ENCODE results near the gene PSG7.
"Not testable (repeated sequence)": the region's sequence is repeated elsewhere in the genome, so short reads cannot be mapped to it uniquely, and the experiment has no call there.

PSG7 gene

GRCh38 chr19:42942187-42942789 is 5.3 kb upstream of the PSG7 start:
- no peak overlapping the region for H3K4me2 ChIP-seq (ENCODE audit: low read length, poor library complexity, severe bottlenecking)
- H3K18ac ChIP-seq (ENCODE audit: low read depth in 1 of 2, low read length in 2 of 2), result no peak overlapping the region
- H4K91ac ChIP-seq (ENCODE audit: low read length), result no peak overlapping the region
- H3K36me3 ChIP-seq (ENCODE audit: control insufficient read depth in 1 of 2, insufficient read depth in 2 of 2, low read depth in 1 of 2, low read length in 2 of 2), result no peaks in the 10 kb centered on the region
- no peak overlapping the region for H3K4ac ChIP-seq (ENCODE audit: low read depth in 1 of 2, low read length in 2 of 2)
- H3K27ac ChIP-seq (ENCODE audit: low read length, poor library complexity, severe bottlenecking), result no peak overlapping the region
- H3K79me1 ChIP-seq (replicated peaks; ENCODE audit: low read length, poor library complexity, severe bottlenecking), result no peaks in the 10 kb centered on the region
- no peak overlapping the region for H2BK12ac ChIP-seq (ENCODE audit: low read length in 2 of 2)
- H4K8ac ChIP-seq (ENCODE audit: low read length), result no peak overlapping the region
- no peak overlapping the region for H3K9ac ChIP-seq (ENCODE audit: low read length)
- H3K23ac ChIP-seq (ENCODE audit: low read length in 2 of 2), result no peak overlapping the region
- H2BK5ac ChIP-seq (ENCODE audit: low read depth, low read length, poor library complexity, severe bottlenecking), result no peak overlapping the region
- H2BK120ac ChIP-seq (ENCODE audit: low read depth, low read length), result no peak overlapping the region
- H3K14ac ChIP-seq (ENCODE audit: low read length in 2 of 2), result no peak overlapping the region
- no peak overlapping the region for H2AFZ ChIP-seq (ENCODE audit: low read depth, low read length)
- H2BK15ac ChIP-seq (ENCODE audit: low read depth, poor library complexity, severe bottlenecking), result no peak overlapping the region
- DNase-seq, result no peak
- no peaks in the 10 kb centered on the region for H3K27me3 ChIP-seq (ENCODE audit: control insufficient read depth in 1 of 2, insufficient read depth in 1 of 2, low read length in 2 of 2)
- WGBS, result 77% methylated on average over 8 of the region's 13 CpGs
- H2AK5ac ChIP-seq (ENCODE audit: low read length, severe bottlenecking), result no peak overlapping the region
- H3K9me3 ChIP-seq (ENCODE audit: control insufficient read depth, low read length), result peaks cover 7% of the 10 kb centered on the region
- H3K4me3 ChIP-seq (ENCODE audit: insufficient read depth in 1 of 2, low read depth in 1 of 2, low read length in 2 of 2), result no peak overlapping the region
- no peaks in the 10 kb centered on the region for H3K4me1 ChIP-seq (ENCODE audit: control insufficient read depth, insufficient read depth, low read depth, low read length)

GRCh38 chr19:42934726-42935125 is 2.3 kb downstream of the PSG7 start:
- H2BK15ac ChIP-seq (ENCODE audit: low read depth, poor library complexity, severe bottlenecking); H4K8ac ChIP-seq (ENCODE audit: low read length); H3K4me1 ChIP-seq (ENCODE audit: control insufficient read depth, insufficient read depth, low read depth, low read length); H3K14ac ChIP-seq (ENCODE audit: low read length in 2 of 2); H2AK5ac ChIP-seq (ENCODE audit: low read length, severe bottlenecking); H3K79me1 ChIP-seq (replicated peaks; ENCODE audit: low read length, poor library complexity, severe bottlenecking); H3K27me3 ChIP-seq (ENCODE audit: control insufficient read depth in 1 of 2, insufficient read depth in 1 of 2, low read length in 2 of 2); H3K4me3 ChIP-seq (ENCODE audit: insufficient read depth in 1 of 2, low read depth in 1 of 2, low read length in 2 of 2); H3K27ac ChIP-seq (ENCODE audit: low read length, poor library complexity, severe bottlenecking); H3K9me3 ChIP-seq (ENCODE audit: control insufficient read depth, low read length); H3K4me2 ChIP-seq (ENCODE audit: low read length, poor library complexity, severe bottlenecking); H2BK12ac ChIP-seq (ENCODE audit: low read length in 2 of 2); DNase-seq; H3K4ac ChIP-seq (ENCODE audit: low read depth in 1 of 2, low read length in 2 of 2); H2AFZ ChIP-seq (ENCODE audit: low read depth, low read length); H4K91ac ChIP-seq (ENCODE audit: low read length); H3K18ac ChIP-seq (ENCODE audit: low read depth in 1 of 2, low read length in 2 of 2); H2BK5ac ChIP-seq (ENCODE audit: low read depth, low read length, poor library complexity, severe bottlenecking); H3K23ac ChIP-seq (ENCODE audit: low read length in 2 of 2); H3K36me3 ChIP-seq (ENCODE audit: control insufficient read depth in 1 of 2, insufficient read depth in 2 of 2, low read depth in 1 of 2, low read length in 2 of 2); H2BK120ac ChIP-seq (ENCODE audit: low read depth, low read length): not testable (repeated sequence)
- peak overlapping the region; percentile 18 for H3K9ac ChIP-seq (ENCODE audit: low read length)

- H2BK12ac ChIP-seq (ENCODE audit: low read length in 2 of 2); H2BK5ac ChIP-seq (ENCODE audit: low read depth, low read length, poor library complexity, severe bottlenecking); H3K79me1 ChIP-seq (replicated peaks; ENCODE audit: low read length, poor library complexity, severe bottlenecking); H3K23ac ChIP-seq (ENCODE audit: low read length in 2 of 2); H2AK5ac ChIP-seq (ENCODE audit: low read length, severe bottlenecking); H3K27me3 ChIP-seq (ENCODE audit: control insufficient read depth in 1 of 2, insufficient read depth in 1 of 2, low read length in 2 of 2); H3K4ac ChIP-seq (ENCODE audit: low read depth in 1 of 2, low read length in 2 of 2); H2BK15ac ChIP-seq (ENCODE audit: low read depth, poor library complexity, severe bottlenecking); H3K36me3 ChIP-seq (ENCODE audit: control insufficient read depth in 1 of 2, insufficient read depth in 2 of 2, low read depth in 1 of 2, low read length in 2 of 2); H3K4me1 ChIP-seq (ENCODE audit: control insufficient read depth, insufficient read depth, low read depth, low read length); H4K91ac ChIP-seq (ENCODE audit: low read length); H3K18ac ChIP-seq (ENCODE audit: low read depth in 1 of 2, low read length in 2 of 2); H3K9me3 ChIP-seq (ENCODE audit: control insufficient read depth, low read length); H3K27ac ChIP-seq (ENCODE audit: low read length, poor library complexity, severe bottlenecking); DNase-seq; H3K14ac ChIP-seq (ENCODE audit: low read length in 2 of 2); H3K4me2 ChIP-seq (ENCODE audit: low read length, poor library complexity, severe bottlenecking); H4K8ac ChIP-seq (ENCODE audit: low read length); H2BK120ac ChIP-seq (ENCODE audit: low read depth, low read length); H3K4me3 ChIP-seq (ENCODE audit: insufficient read depth in 1 of 2, low read depth in 1 of 2, low read length in 2 of 2); H2AFZ ChIP-seq (ENCODE audit: low read depth, low read length): not testable (repeated sequence)
- H3K9ac ChIP-seq (ENCODE audit: low read length), result peak overlapping the region; percentile 29
These were observed 2.8 kb downstream of the PSG7 start for GRCh38 chr19:42934183-42934582.

- DNase-seq; H2AFZ ChIP-seq (ENCODE audit: low read depth, low read length); H3K18ac ChIP-seq (ENCODE audit: low read depth in 1 of 2, low read length in 2 of 2); H3K4me1 ChIP-seq (ENCODE audit: control insufficient read depth, insufficient read depth, low read depth, low read length); H2BK120ac ChIP-seq (ENCODE audit: low read depth, low read length); H2BK12ac ChIP-seq (ENCODE audit: low read length in 2 of 2); H3K27ac ChIP-seq (ENCODE audit: low read length, poor library complexity, severe bottlenecking); H3K4ac ChIP-seq (ENCODE audit: low read depth in 1 of 2, low read length in 2 of 2); H3K14ac ChIP-seq (ENCODE audit: low read length in 2 of 2); H3K9me3 ChIP-seq (ENCODE audit: control insufficient read depth, low read length); H2BK15ac ChIP-seq (ENCODE audit: low read depth, poor library complexity, severe bottlenecking); H3K27me3 ChIP-seq (ENCODE audit: control insufficient read depth in 1 of 2, insufficient read depth in 1 of 2, low read length in 2 of 2); H2BK5ac ChIP-seq (ENCODE audit: low read depth, low read length, poor library complexity, severe bottlenecking); H3K36me3 ChIP-seq (ENCODE audit: control insufficient read depth in 1 of 2, insufficient read depth in 2 of 2, low read depth in 1 of 2, low read length in 2 of 2); H3K23ac ChIP-seq (ENCODE audit: low read length in 2 of 2); H3K4me3 ChIP-seq (ENCODE audit: insufficient read depth in 1 of 2, low read depth in 1 of 2, low read length in 2 of 2); H3K79me1 ChIP-seq (replicated peaks; ENCODE audit: low read length, poor library complexity, severe bottlenecking); H4K91ac ChIP-seq (ENCODE audit: low read length); H4K8ac ChIP-seq (ENCODE audit: low read length); H2AK5ac ChIP-seq (ENCODE audit: low read length, severe bottlenecking); H3K4me2 ChIP-seq (ENCODE audit: low read length, poor library complexity, severe bottlenecking): not testable (repeated sequence)
- peak overlapping the region; percentile 29 for H3K9ac ChIP-seq (ENCODE audit: low read length)
- 58% methylated on average over 3 of the region's 3 CpGs for WGBS
These were observed 3.6 kb downstream of the PSG7 start for GRCh38 chr19:42933412-42933811.
